Measurements from ENCODE around the gene NAT8L.

GRCh38 chr4:2057382-2058065, 1.6 kb upstream of the NAT8L start:
- TF ChIP-seq CTCF (IDR thresholded peaks at IDR 0.05) (no peak), SIN3A (IDR thresholded peaks at IDR 0.05; ENCODE audit: borderline replicate concordance, insufficient read depth, low read depth, low read length) (no peak), POLR2AphosphoS5 (IDR thresholded peaks at IDR 0.05; ENCODE audit: low read depth, low read length) (no peak)

Data from Panc1 (cell line).